GM12801 (cell line): Measurements from ENCODE around the gene SLC2A2.

ENCODE experiments used
- CTCF ChIP-seq: IDR thresholded peaks from one replicate; pipeline ENCODE4 v1.5.1; 2011; ENCODE audit warnings: control low read depth; ENCODE audit not compliant: insufficient read length; ENCODE audit errors: extremely low read depth

Gene SLC2A2

GRCh38 chr3:171026597-171027293 lies at the start of gene SLC2A2:
Gene SLC2A2 (minus strand): TSS chr3:171026720. CDS start chr3:171026670, 50 bp downstream.
- TF ChIP-seq CTCF: no peak

GRCh38 chr3:171072432-171072831 lies 45.9 kb upstream of the SLC2A2 start:
- no peak for TF ChIP-seq CTCF

GRCh38 chr3:171068658-171069057 lies 42.1 kb upstream of the SLC2A2 start:
- TF ChIP-seq CTCF: no peak

GRCh38 chr3:171066206-171066605 lies 39.7 kb upstream of the SLC2A2 start:
- TF ChIP-seq CTCF: no peak

- no peak for TF ChIP-seq CTCF
These were observed 39.2 kb upstream of the SLC2A2 start for GRCh38 chr3:171065732-171066131.

- TF ChIP-seq CTCF: no peak
These were observed 37.9 kb upstream of the SLC2A2 start for GRCh38 chr3:171064461-171064860.

- no peak for TF ChIP-seq CTCF
These were observed 35.2 kb upstream of the SLC2A2 start for GRCh38 chr3:171061749-171062148.
